Vagina (tissue), 2 donors: ENCODE data around the gene SRXN1. TPM values are rescaled to one million over a fixed set of nuclear protein-coding genes. Genes with fewer than 3 reads are reported as not detected.

Experiments used
- DNase-seq, 2 donors: peaks; one replicate each; pipeline ENCODE4 v3.0.0-alpha.2; 2017; ENCODE audit errors: extremely low spot score in 2 of 2
- H3K27ac ChIP-seq: fragments of 200-600 bp; sonication (generic); one replicate; pipeline ENCODE4 v1.5.1; 2019
- H3K27me3 ChIP-seq: fragments of 200-600 bp; sonication (generic); one replicate; pipeline ENCODE4 v1.5.1; 2019
- H3K36me3 ChIP-seq, 2 donors: fragments of 200-600 bp; sonication (generic); one replicate each; pipeline ENCODE4 v1.5.1; 2017 to 2019
- H3K4me1 ChIP-seq: fragments of 200-600 bp; sonication (generic); one replicate; pipeline ENCODE4 v1.5.1; 2019
- H3K4me3 ChIP-seq, 2 donors: fragments of 200-600 bp; sonication (generic); 1 replicate in 1 of 2; 2 replicates in 1 of 2; pipeline ENCODE4 v1.5.1; 2016 to 2019
- H3K9me3 ChIP-seq: fragments of 200-600 bp; sonication (generic); one replicate; pipeline ENCODE4 v1.5.1; 2019
- CTCF ChIP-seq, 3 experiments: fragments of 450-650 bp in 2 of 3; fragments of 200-600 bp in 1 of 3; sonication (generic) in 1 of 3; IDR thresholded peaks; one replicate each; pipeline ENCODE4 v1.5.1; 2017 to 2019; ENCODE audit warnings: antibody characterized with exemption in 3 of 3, mild to moderate bottlenecking in 2 of 3, moderate library complexity in 2 of 3
- POLR2A ChIP-seq, 2 donors: fragments of 450-650 bp; IDR thresholded peaks; one replicate each; pipeline ENCODE4 v1.6.1; 2017; ENCODE audit warnings: antibody characterized with exemption in 2 of 2, mild to moderate bottlenecking in 2 of 2, moderate library complexity in 2 of 2
- POLR2AphosphoS5 ChIP-seq, 2 donors: sonication (generic); formaldehyde crosslinking; IDR thresholded peaks; one replicate each; pipeline ENCODE4 v1.9.0; 2017; ENCODE audit warnings: antibody characterized with exemption in 2 of 2, mild to moderate bottlenecking in 2 of 2, low read depth in 1 of 2; ENCODE audit not compliant: insufficient read depth in 1 of 2
- intact Hi-C: fragments of 100-400 bp; cut with DNase I; formaldehyde crosslinking; loops from one replicate; pipeline ENCODE4 v1.15.1; 2023
- total RNA-seq: library from RNA; depleted of rRNA; stranded (reverse); fragments of >200 nt; gene quantifications from one replicate; pipeline ENCODE4 v1.2.3, GENCODE V29; 2016

The SRXN1 gene
- total RNA-seq, 1 donor from 2014 or later, result 23.8 TPM

GRCh38 chr20:663315-664090 lies 10.5 kb upstream of the SRXN1 start:
- intact Hi-C loops, result no loop called here
- Histone ChIP-seq H3K36me3 (no peaks in the 10 kb centered on the region), H3K4me3 (no peak overlapping the region), H3K27me3 (peaks cover 9% of the 10 kb centered on the region), H3K4me1 (peaks cover 5% of the 10 kb centered on the region), H3K27ac (no peak overlapping the region), H3K9me3 (no peaks in the 10 kb centered on the region)
- TF ChIP-seq POLR2A (IDR thresholded peaks at IDR 0.05) (no peak), CTCF (IDR thresholded peaks at IDR 0.05) (no peak), POLR2AphosphoS5 (IDR thresholded peaks at IDR 0.05; ENCODE audit: insufficient read depth in 1 of 2, low read depth in 1 of 2) (no peak)
- no peak for DNase-seq

DNA sequence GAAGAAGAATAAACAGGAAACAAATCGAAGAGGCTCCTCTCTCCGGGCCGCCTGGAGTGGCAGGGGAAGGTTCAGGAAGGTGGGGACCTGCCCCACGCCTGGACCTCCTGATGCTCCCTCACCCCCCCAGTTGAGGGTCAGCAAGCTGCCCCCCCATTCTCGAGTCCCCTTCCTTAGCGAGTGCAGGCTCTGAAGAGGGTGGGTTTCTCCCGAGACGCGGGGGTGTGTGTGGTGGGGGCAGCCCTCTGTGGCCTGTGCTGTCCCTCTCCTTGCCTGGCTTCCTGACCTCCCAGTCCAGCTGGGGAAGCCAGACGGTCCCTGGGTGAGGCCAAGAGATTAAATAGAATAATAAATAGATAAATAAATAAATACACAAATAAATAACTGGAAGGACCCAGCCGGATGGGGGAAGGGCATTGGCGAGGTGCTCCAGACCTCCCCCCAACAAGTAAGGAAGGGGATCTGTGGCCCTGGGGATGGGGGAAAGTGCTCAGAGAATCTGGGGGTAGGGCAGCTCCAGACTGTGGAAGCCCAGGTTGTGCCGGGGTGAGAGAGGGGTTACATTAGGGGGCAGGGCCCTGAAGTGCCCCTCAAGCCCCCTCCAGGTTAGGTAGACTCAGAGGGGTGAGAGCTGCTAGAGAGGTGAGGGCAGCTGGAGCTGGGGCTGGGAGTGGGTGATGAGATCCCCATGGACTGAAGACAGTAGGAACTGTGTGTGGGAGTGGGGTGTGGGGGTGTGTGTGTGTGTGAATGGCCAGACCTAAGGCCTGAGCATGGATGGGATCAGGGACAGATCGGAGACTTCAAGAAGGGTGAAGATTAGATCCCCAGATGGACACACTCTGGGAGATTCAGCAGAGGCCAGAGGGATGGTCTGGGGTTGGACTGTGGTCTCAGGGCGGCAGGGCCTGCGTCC lies 9.5 kb upstream of the SRXN1 start:
- H3K4me1 ChIP-seq, result peaks cover 5% of the 10 kb centered on the region
- TF ChIP-seq POLR2AphosphoS5 (IDR thresholded peaks at IDR 0.05; ENCODE audit: insufficient read depth in 1 of 2, low read depth in 1 of 2) (no peak), CTCF (IDR thresholded peaks at IDR 0.05) (no peak), POLR2A (IDR thresholded peaks at IDR 0.05) (no peak)
- no peak overlapping the region for H3K4me3 ChIP-seq
- DNase-seq, result no peak
- peaks cover 9% of the 10 kb centered on the region for H3K27me3 ChIP-seq
- intact Hi-C loops, result no loop called here
- H3K9me3 ChIP-seq, result no peaks in the 10 kb centered on the region
- no peak overlapping the region for H3K27ac ChIP-seq
- H3K36me3 ChIP-seq, result no peaks in the 10 kb centered on the region

DNA sequence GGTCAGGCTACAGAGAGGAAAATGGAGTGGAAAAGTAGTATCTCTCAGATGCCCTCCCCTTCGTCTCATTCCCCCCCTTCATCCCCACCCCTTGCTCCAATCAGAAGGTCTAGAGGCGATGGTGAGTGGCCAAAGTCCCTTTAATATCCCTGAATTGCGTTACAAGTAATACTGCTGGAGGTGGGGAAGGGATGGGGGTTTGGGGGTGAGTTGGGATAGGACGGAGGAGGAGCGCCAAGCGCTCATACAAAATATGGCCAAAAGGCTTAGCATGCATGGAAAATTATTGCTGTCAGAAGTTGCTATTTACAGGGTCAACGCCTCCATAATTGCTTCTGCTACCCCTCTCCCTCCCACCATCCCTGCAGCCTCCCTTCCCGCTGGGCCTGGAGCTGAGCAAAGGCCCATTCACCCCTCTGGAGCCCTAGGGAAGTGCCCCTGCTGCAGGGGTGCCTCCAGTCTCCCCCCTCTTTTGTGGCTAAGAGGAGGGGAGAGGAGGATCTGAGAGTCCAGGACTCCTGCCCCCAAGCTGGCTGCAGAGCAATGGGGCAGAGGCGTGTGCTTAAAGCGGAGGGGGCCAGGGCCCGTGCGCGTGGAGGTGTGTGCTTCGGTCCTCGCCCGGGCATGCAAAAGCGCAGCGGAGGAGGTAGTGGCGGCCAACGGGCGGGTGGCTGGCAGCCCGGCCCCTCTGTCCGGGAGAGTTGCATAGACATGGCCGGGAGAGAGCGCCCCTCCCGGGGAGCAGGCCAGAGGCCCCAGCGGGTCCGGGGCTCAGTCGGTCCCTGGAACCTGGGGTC lies 8.7 kb upstream of the SRXN1 start:
- no peak overlapping the region for H3K4me3 ChIP-seq
- no peaks in the 10 kb centered on the region for H3K36me3 ChIP-seq
- H3K27ac ChIP-seq, result no peak overlapping the region
- intact Hi-C loops, result no loop called here
- H3K4me1 ChIP-seq, result peaks cover 5% of the 10 kb centered on the region
- TF ChIP-seq CTCF (IDR thresholded peaks at IDR 0.05) (no peak), POLR2AphosphoS5 (IDR thresholded peaks at IDR 0.05; ENCODE audit: insufficient read depth in 1 of 2, low read depth in 1 of 2) (no peak), POLR2A (IDR thresholded peaks at IDR 0.05) (no peak)
- H3K27me3 ChIP-seq, result peaks cover 9% of the 10 kb centered on the region
- no peak for DNase-seq
- H3K9me3 ChIP-seq, result no peaks in the 10 kb centered on the region

- DNase-seq, result no peak
- Histone ChIP-seq H3K36me3 (no peaks in the 10 kb centered on the region), H3K27me3 (peaks cover 9% of the 10 kb centered on the region), H3K4me1 (peaks cover 10% of the 10 kb centered on the region), H3K9me3 (no peaks in the 10 kb centered on the region), H3K4me3 (no peak overlapping the region), H3K27ac (no peak overlapping the region)
- TF ChIP-seq POLR2A (IDR thresholded peaks at IDR 0.05) (no peak), POLR2AphosphoS5 (IDR thresholded peaks at IDR 0.05; ENCODE audit: insufficient read depth in 1 of 2, low read depth in 1 of 2) (no peak), CTCF (IDR thresholded peaks at IDR 0.05) (no peak)
- intact Hi-C loops, result no loop called here
These were observed 5.8 kb upstream of the SRXN1 start for GRCh38 chr20:658731-659291.
